Stimulated activated CD8-positive, alpha-beta memory T cell treated with anti-CD3 and anti-CD28 coated beads, Interleukin-7, amount 100 ng/mL, for 1 hour (primary cell): Measurements from ENCODE around the gene SETD3.
A peak's percentile ranks its signal among the peaks of the same experiment; 100 is the strongest.

Experiments
- DNase-seq, 2 donors: peaks; one replicate each; pipeline ENCODE4 v3.0.0-alpha.2; 2020; ENCODE audit warnings: low read depth in 2 of 2

Gene SETD3

DNA sequence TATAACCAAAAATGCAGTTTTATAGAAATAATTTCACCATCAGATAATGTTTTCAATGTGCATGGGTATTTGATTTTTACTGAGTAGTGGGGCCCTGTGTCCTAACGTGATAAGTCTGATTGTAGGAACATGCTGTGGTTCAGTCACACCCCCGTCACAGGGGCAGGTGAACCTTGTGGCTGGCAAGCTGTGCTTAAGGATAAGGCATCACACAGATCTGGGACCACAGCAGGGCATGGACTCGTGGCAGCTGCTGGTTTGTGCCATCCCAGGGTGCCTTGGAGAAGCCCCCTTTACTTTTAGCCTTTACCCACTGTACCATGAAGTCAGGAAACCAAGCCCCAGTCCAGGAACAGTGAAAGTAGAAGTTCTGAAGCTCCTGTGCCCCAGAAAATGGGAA is 17.2 kb upstream of the SETD3 start:
- no peak for DNase-seq

DNA sequence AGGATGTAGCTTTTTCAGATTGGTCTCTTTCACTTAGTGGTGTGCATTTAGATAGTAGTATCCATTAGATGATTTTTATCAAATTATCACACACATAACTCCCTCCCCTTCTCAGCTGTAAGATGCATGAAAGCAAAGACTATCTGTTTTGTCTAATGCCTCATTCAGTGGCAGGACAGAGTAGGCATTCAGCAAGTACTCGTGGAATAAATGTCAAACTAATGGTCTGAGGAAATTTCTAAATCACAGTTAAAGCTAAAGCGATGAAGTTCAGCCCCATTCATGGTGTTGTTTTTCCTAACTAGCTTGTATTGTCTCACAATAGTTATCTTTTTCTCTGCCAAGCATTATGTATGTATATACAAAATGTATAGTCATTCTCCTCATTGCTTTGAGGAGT is 16.7 kb upstream of the SETD3 start:
- no peak for DNase-seq

DNA sequence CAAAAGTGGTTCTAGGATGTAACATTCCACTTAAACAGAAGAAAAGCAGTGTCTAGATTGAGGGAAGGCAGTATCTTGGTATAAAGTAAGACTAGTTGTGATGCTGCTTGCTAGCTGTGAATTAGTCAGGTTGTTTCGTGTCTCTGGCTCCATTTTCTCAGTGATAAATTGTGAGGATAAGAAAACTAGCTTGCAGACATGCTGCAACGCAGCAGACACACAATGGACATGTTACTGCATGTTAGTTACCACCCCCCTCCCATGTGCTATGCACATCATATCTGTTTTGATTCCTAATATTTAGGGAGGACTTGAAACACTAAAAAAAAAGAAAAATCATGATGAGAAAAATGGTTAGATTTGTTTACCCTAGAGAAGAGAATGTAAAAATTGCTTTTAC is 3.4 kb upstream of the SETD3 start:
- DNase-seq: no peak

DNA sequence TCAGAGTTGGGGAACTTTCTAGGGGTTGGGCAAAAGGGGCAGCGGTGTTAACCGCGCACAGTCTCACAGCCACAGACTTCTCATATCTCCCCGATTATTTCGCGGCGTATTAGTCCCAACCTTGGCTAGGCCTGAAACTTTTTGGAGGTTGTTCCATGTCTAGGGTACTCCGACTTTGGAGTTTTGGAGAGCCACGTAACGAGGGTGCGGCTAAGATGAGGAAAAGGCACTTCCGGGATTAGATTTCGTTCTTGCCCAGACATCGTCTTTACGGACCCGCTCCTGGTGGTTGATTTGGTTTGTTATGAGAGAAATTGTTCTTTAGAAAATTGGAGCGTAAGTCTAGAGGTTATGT is 1.1 kb upstream of the SETD3 start:
- DNase-seq: no peak

DNA sequence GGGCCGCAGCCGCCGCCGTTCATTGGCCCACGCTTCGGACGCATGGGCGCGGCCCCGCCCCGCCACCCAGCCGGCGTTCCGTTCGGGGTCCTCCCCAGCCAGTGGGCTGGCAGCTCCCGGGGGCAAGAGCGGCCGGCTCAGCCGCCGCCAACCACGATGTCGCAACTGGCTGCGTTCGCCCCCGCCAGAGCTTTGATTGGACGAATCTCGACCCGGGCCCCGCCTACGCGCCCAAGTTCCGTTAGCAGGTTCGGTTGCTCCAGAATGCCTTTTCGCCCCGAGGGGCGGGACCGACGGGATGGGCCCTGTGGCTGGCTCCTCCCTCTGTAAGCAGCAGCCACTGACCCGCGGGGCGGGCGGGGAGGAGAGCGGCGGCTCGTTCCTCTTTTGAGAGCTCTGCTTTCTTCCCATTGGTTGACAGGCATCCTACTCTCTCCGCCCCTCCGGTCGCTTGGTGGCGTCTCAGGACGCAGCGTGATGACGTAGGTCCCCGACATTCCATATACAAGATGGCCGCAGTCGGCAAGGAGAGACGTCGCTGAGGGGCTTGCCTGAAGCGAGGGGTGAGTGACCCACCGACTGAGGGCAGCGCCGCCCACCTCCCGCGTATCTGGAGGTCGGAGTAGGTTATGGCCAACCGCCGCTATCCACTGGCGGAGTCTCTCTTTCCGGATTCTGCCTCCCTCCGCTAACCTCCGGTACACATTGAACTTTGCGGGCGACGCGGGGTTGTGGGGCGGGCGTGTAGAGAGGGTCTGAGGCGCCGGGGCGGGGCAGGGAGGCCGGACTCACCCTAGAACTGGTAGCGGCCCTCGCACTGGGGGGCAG is 472 bp upstream of the SETD3 start, which contains the start of gene CCNK:
CCNK (plus strand) TSS at position 493 of the 828 bp plus-strand sequence. CDS start 11,269 bp downstream, outside the sequence.
- peak; percentile 99 to 100 for DNase-seq

DNA sequence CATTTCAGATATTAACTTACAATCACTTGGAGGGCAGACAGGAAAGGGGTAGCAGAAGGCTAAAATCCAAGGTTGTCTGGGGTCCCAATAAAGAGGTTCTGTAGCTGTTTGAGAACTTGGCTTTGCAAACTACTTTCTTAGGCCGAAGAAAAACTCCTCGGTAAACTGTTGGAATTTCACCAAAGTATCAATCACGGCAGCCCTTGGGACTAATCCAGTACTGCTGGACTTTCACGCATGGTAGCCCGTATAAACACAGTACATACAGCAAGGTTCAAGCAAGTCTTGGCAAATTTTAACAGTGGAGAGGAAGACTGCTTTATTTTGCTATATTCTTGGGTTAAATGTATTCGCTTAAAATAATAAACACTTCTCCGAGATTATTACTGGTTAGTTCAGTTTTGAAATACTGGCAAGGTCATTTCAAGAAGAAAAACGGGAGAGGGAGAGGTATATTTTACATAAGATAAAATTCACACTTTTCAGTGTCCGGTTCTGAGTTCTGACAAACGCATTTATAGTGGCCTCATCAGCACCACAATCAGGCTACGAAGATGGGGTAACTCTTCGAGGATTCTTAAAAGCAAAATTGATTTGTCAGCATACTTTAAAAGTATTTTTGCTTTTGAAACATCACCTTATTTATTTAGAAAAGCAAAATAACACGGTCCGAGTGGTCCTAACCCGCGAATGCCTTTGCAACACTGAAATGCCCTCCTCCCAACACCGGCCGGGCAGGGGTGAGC is 1.3 kb downstream of the SETD3 start:
- DNase-seq: no peak

DNA sequence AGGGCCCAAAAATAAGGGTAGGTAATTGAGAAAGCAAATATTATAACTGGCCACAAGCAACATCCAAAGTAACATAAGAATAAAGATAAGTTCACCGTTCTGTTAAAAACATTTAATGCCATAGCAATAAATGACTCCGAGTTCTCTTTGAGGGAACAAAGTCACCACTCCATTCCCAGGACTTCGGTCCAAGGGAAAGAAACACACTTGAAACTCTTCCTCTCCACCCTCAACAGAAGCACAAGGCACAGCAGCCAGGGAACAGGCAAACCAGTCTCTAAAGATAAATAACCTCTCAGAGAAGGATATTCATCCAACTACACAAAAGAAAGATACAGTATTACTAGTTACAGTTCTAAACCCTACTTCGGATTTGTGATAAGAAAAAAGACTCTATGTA is 2.5 kb downstream of the SETD3 start:
- DNase-seq: no peak

DNA sequence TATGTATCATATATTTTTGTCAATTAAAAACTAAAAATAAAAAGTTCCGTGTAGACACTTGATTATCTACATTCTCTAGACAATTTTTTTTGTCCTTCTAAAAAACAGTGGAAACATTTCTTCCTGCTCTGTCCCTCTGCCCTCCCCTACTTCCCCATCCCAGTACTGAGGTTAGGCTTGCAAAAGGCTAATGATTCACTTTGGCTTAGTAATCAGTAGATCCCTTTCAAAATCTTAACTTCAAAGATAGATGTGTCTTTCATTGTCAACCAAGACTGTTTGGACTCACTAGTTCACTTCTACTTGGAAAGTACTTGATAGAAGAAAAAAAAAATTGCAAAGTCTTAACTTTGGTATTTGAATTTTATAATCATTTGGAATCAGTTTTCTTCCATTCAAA is 3.8 kb downstream of the SETD3 start:
- DNase-seq: no peak

DNA sequence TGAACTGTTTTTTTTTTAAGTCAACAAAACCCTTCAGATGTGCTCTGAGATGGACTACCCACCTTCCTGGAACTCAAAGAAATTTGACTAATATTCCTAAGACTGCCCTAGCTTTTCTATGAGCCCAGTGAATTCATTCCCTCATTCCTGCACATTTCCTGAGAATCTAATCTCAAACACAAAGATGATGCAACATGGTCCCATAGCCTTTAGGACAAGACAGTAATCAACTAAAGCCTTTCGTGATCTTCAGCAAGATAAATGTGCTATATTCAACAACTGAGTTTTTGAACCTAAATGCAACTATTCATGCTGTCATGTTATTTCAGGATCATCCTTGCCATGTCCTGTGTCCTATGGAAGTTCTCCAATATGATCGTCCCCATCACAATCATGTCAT is 5.0 kb downstream of the SETD3 start:
- DNase-seq: no peak

DNA sequence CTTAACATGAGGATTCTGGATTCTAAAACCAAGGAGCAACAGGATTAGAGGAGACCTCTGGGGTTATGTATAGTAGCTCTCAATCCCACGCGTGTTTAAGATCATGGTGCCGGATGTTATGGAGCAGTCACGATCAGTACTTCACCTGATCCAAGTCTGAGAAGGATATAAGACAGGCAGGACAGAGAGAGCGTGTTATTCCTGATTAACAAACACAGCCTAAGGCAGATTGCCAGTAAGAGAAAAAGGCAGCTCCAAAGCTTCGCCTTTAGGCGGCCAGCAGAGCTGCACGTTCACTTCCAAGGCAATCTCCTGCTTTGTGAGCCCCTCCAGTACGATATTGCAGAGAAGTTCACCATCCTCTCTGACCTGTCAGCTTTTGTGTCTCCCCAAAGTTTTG is 5.5 kb downstream of the SETD3 start:
- no peak for DNase-seq

DNA sequence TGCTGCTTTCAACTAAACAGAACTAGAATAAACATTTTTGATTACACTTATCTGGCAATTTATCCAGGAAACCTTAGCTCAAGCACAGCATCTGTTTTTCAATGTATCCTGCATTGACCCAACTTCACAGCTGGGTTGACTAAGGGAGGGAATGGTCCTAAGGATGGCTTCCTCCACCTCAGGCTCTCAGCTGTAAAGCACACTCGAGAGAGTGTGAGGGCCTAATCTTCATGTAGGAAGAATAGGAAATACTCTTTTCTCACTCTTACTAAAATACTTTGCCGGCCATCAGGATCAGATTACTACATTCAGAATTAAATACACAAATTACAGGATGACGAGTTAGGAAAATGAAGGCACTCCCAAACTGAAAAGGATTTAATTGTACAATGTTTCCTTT is 7.2 kb downstream of the SETD3 start:
- DNase-seq: no peak

DNA sequence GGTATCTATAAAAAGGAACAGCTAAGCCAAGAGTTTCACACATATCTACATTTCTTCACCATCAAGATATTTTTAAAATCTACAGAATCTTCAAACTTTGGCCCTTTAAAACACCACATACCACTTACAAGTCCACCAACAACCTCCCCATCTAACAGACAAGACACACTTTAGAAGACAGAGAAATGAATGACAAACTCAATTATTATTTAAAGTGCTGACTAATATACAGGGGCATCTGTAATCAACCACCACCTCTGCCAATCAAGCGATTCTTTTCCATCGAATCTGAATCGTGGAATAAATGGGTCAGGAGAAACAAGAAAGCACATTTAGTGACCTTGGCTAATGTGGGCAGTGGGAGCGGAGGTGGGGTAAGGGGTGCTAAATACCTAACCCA is 7.7 kb downstream of the SETD3 start:
- DNase-seq: no peak

DNA sequence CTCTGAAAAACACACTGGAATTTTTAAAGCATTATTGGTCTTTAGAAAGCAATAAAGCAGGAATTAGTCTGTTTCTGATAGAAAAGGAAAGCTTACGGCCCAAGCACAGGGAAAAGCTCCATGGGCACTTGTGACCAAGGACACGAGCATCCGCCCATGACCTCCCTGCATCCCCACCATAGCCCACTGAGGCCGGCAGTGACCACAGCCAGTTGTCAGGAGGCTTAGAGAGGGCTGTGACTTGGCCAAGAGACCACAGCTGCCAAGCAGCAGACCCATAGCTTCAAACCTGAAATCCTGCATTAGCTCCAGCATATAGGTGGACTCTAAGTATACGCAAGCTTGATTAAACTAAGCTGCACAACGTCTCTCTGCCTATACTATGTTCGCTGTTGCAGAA is 8.9 kb downstream of the SETD3 start:
- no peak for DNase-seq

DNA sequence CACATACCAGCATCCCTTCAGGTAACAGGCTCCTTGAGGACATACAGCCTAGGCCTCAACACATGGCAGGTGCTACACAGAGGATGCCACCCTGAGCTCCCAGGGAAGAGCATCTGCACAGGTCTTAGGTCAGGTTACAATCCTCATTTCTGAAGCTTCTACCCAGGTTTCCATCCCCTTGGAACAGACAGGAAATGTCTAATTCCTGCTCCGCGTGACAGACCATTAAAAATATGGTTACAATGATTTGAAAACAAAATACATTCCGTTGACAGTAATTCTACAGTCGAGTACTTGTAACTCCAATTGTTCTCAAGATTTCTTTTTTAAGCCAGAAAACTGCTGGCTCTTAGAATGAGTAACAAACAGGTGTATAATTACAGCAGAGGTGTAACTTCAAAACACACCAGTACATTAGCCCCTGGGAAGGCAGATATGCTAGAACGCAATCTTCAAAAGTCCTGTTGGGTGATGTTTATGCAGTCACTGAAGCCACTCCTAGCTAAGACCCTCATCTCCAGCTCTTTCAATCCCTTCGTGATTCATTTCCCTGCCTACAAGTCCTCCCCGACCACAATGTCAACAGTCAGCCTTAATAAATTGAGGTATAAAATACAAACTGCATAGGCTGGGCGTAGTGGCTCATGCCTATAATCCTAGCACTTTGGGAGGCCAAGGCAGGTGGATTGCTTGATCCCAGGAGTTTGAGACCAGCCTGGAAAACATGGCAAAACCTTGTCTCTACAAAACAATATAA is 11.6 kb downstream of the SETD3 start:
- DNase-seq: no peak

DNA sequence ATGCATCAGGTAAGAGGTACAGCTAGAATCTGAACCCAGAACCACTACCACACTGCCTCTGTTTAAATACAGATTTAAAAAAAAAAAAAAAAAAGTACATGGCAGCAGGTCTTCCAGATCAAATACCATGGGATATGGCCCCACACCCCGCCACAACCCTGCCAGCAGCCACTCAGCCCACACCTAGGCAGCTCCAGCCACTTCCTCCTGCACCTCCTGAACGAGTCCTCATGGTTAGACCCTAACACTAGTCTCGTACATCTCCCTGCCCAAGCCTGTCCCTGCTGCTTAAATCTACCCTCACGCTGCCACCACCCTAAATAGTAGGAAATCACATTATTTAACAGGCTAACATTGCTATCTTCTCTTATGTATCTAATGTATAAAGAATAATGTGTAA is 12.6 kb downstream of the SETD3 start:
- DNase-seq: no peak

DNA sequence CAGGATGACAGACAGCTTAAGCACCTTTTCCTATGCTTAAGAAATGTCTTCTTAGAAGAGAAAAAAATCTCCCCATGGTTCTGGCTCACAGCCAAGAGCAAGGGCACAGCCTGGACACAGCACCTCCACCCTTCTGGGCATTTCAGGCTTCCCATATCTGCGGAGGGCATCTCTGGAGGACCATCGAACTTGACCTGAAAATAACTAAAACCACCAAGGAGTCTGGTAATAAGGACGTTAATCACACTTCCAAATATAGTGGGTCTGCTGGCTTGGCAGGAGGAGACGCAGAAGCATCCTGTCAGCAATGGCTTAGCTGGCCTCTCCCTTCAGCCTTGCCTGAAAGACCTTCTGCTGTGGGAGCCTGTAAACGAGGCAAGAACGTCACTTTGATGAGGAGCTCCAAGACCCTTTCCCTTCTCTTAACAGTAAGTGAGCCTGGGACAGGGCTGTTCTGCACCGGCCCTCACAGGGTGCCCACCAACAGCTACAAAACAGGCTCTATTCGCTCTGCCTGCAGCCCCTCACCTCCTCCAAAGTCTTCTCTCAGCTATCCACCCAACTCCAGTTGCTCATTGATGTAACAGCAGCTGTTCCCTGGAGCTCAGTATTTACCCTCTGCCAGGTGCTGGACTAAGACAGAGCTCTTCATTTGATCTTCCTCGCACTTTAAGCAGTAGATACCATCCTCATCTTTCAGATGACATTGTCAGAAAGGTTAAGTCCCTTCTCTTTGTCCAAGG is 13.2 kb downstream of the SETD3 start:
- no peak for DNase-seq

DNA sequence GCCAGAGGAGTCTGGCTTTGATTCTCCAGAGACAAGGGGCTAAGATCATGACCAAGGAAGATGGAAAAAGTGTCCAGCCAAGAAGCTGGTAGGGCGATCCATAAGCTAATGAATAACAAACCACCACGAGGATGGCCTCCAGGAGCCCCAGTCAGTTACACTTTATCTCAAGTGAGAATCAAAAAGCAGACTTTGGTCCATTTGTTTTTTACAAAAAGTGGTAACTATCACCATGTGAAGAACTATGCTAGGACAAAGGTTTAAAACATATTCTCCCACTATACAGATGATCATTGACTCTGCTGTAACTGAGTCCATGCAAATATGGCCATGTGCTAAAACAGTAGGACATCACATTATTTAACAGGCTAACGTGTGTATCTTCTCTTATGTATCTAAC is 13.9 kb downstream of the SETD3 start:
- no peak for DNase-seq

DNA sequence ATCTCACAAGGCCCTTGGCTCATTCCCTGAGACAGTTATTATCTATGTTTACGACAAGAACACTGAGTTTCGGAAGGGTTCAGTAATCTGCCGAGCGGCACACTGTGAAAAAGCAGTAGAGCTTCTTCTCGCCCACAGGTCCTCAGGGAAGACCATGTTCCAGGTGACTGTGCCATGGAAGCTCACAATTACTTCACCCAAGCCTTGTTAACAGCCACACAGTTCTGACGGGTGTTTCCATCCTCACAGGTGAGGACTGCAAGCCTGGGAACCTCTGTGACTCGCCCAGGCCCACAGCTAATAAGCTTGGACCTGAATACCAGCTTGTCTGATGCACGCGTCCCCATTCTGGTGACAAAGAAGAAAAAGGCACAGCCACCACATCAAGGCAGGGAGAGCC is 15.4 kb downstream of the SETD3 start:
- no peak for DNase-seq

DNA sequence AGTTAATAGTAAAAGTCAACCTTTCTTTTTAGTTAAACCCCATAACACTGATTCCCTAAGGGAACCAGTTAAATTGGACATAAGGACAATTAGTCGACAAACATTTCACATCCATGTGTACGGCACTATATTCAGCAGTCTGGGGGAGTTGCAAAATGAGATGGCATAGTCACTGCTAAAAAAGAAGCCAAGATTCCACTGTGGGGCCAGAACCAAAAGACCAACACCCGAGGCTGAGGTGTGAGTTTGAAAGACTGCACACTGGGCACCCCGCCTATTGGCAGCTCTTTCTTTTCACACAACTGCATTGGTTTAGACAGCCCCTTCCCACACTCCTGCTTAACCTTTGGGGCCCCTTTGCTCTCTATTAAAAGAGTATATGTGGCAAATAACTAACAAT is 16.7 kb downstream of the SETD3 start:
- DNase-seq: no peak

DNA sequence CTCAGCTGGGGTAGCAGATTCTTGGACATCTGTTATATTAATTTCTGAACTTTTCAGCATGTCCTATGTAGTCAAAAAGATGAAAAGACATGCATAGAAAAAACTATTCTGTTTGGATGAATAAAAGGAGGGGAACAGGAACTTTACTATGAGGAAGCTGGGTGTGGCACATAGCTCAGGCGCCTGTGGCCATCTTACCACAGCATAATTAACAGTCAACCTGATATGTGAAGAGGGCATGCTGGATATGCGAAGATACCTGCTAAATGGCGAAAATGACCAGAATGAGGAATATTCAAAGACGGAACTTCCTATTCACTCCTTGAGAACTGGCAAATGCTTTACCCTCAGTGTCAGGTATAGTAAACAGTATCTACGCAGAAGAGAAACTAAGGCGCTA is 18.4 kb downstream of the SETD3 start:
- no peak for DNase-seq

DNA sequence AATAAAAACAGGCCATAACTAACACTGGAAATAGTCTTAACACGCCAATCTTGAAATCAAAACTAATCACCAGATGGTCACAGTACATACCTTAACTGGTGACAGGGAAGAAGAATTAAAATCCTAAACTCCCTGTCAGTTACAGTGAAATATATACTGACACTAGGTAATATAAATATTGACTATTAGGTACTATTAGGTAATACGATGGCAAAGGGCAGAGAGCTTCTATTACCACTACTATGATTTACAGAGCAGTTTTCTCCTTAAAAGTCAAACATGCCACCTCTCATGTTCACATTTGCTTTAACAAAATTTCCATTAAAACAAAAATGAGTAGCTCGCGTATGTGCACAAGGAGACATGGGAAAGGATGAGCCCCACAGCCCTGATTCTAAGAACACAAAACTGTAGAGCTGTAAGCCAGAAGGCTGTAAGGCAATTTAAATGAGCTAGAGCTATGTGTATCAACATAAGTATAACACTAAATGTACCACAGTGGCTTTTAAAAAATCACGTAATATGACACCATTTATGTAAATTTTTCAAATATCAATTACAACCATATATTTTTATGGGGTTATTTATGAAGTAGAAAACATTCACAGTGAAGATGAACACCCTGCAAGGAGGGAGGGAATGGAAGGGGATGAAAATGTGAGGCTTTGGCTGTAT is 19.1 kb downstream of the SETD3 start:
- DNase-seq: no peak
